ENCODE data around the gene SH2B2. TPM values are rescaled to one million over a fixed set of nuclear protein-coding genes. Genes with fewer than 3 reads are reported as not detected.
"Not testable (repeated sequence)": the region's sequence is repeated elsewhere in the genome, so short reads cannot be mapped to it uniquely, and the experiment has no call there.

SH2B2 gene
- polyA plus RNA-seq, 1 experiment: 0.52 TPM

- POLR2A ChIA-PET: no interaction called here
- H3K27me3 ChIP-seq (ENCODE audit: control insufficient read depth, insufficient read depth, low read length): peaks cover 10% of the 10 kb centered on the region
- no peak overlapping the region for H3K4me3 ChIP-seq (ENCODE audit: low read depth, low read length)
- no peak for DNase-seq (ENCODE audit: low read depth, low spot score)
- no peak overlapping the region for H3K27ac ChIP-seq (ENCODE audit: low read depth, low read length)
- TF ChIP-seq, protein P1, sequence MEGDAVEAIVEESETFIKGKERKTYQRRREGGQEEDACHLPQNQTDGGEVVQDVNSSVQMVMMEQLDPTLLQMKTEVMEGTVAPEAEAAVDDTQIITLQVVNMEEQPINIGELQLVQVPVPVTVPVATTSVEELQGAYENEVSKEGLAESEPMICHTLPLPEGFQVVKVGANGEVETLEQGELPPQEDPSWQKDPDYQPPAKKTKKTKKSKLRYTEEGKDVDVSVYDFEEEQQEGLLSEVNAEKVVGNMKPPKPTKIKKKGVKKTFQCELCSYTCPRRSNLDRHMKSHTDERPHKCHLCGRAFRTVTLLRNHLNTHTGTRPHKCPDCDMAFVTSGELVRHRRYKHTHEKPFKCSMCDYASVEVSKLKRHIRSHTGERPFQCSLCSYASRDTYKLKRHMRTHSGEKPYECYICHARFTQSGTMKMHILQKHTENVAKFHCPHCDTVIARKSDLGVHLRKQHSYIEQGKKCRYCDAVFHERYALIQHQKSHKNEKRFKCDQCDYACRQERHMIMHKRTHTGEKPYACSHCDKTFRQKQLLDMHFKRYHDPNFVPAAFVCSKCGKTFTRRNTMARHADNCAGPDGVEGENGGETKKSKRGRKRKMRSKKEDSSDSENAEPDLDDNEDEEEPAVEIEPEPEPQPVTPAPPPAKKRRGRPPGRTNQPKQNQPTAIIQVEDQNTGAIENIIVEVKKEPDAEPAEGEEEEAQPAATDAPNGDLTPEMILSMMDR (IDR thresholded peaks at IDR 0.05; ENCODE audit: low read depth, low read length): no peak
- CTCF ChIA-PET: interaction anchor here (0.5 to 0.9 kb wide), 2 partner anchors 145 to 165 kb away, joined by 5 to 6 read pairs; no protein-coding TSS in a partner anchor
- no peaks in the 10 kb centered on the region for H3K9me3 ChIP-seq (ENCODE audit: control insufficient read depth, insufficient read depth, low read length)
These were observed 14.1 kb downstream of the SH2B2 start for GRCh38 chr7:102300643-102301221.

DNA sequence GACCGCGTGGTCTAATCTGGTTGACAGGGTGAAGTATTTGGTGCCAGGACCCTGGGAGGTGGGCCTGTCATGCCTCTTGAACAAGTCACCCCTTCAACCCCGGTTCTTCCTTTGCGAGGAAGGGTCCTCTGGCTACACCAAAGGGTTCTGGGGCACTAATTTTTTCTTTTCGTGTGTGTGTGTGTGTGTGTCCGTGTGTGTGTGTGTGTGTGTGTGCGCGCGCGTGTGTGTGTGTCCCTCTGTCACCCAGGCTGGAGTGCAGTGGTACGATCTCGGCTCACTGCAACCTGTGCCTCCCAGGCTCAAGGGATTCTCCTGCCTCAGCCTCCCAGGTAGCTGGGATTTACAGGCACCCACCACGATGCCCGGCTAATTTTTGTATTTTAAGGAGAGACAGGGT is 14.7 kb downstream of the SH2B2 start:
- POLR2A ChIA-PET; DNase-seq (ENCODE audit: low read depth, low spot score); H3K4me3 ChIP-seq (ENCODE audit: low read depth, low read length); H3K27ac ChIP-seq (ENCODE audit: low read depth, low read length); H3K9me3 ChIP-seq (ENCODE audit: control insufficient read depth, insufficient read depth, low read length); H3K27me3 ChIP-seq (ENCODE audit: control insufficient read depth, insufficient read depth, low read length): not testable (repeated sequence)
- CTCF ChIA-PET: interaction anchor here (0.5 to 0.9 kb wide), 2 partner anchors 144 to 165 kb away, joined by 5 to 6 read pairs; no protein-coding TSS in a partner anchor

GRCh38 chr7:102302025-102302424 is 15.4 kb downstream of the SH2B2 start:
- ChIA-PET CTCF (no interaction called here), POLR2A (no interaction called here)
- Histone ChIP-seq H3K27me3 (ENCODE audit: control insufficient read depth, insufficient read depth, low read length) (peaks cover 10% of the 10 kb centered on the region), H3K9me3 (ENCODE audit: control insufficient read depth, insufficient read depth, low read length) (no peaks in the 10 kb centered on the region), H3K27ac (ENCODE audit: low read depth, low read length) (no peak overlapping the region), H3K4me3 (ENCODE audit: low read depth, low read length) (no peak overlapping the region)
- TF ChIP-seq, protein P1 (IDR thresholded peaks at IDR 0.05; ENCODE audit: low read depth, low read length): no peak
- DNase-seq (ENCODE audit: low read depth, low spot score): no peak

DNA sequence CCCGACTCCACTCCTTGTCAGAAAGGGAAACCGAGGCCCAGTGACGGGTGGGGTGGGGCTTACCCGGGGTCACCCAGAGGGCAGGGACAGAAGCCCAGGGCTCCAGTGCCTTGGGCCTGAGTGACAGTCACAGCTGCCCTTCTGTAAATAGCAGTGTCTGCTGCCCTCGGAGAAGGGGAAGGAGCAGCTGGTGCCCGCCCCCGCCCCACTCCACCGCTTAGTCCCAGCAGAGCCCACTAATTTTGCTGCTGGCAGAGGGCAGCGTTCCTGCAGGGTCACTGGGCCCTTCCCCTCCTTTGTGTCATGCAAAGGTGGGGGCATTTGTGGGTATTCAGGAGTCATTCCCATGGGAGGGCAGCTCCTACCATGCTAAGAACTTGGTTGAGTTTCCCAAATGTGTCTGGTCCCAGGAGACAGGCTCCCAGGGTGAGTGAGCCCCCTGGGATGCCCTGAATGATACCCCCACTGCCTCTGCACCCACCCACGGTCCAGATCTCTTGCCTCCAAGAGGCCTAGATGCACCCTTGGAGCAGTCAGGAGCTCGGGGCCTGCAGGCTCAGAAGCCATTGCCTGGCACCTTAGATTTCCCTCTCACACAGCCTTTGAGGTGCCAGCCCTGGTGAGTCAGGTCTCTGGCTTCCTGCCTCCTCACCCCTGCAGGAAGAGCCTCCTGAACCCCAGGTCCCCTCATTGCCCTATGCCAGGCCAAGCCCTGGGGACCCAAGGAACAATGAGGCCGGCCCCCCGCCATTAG is 17.2 kb downstream of the SH2B2 start:
- POLR2A ChIA-PET: no interaction called here
- no peak overlapping the region for H3K4me3 ChIP-seq (ENCODE audit: low read depth, low read length)
- no peak for DNase-seq (ENCODE audit: low read depth, low spot score)
- no peak overlapping the region for H3K27ac ChIP-seq (ENCODE audit: low read depth, low read length)
- H3K9me3 ChIP-seq (ENCODE audit: control insufficient read depth, insufficient read depth, low read length): no peaks in the 10 kb centered on the region
- CTCF ChIA-PET: no interaction called here
- peaks cover 7% of the 10 kb centered on the region for H3K27me3 ChIP-seq (ENCODE audit: control insufficient read depth, insufficient read depth, low read length)
- TF ChIP-seq, protein P1 (IDR thresholded peaks at IDR 0.05; ENCODE audit: low read depth, low read length): no peak

DNA sequence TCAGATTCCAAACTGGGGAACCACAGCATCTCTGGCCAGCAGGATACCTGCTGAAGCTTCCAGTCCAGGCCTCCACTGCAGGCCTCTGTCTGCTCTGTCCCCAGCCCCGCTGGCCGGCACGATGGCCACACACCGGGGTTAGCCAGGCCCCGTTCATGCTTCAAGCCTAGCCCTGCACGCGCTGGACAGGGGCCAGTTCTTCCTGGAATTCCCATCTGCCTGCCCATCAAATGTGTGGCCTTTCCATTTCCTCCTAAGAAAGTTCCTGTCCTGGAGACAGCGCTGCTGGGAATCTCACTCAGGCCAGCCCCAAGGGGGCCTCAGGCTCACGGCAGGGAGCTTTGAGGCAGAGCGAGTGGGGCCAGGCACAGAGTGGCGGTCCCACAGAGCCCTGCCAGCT is 18.0 kb downstream of the SH2B2 start:
- H3K27ac ChIP-seq (ENCODE audit: low read depth, low read length): no peak overlapping the region
- H3K27me3 ChIP-seq (ENCODE audit: control insufficient read depth, insufficient read depth, low read length): peaks cover 6% of the 10 kb centered on the region
- ChIA-PET CTCF (interaction anchor here (1.0 kb wide), 1 partner anchor 32 kb away, joined by 3 read pairs; no protein-coding TSS in a partner anchor), POLR2A (no interaction called here)
- TF ChIP-seq, protein P1 (IDR thresholded peaks at IDR 0.05; ENCODE audit: low read depth, low read length): no peak
- H3K9me3 ChIP-seq (ENCODE audit: control insufficient read depth, insufficient read depth, low read length): no peaks in the 10 kb centered on the region
- DNase-seq (ENCODE audit: low read depth, low spot score): no peak
- H3K4me3 ChIP-seq (ENCODE audit: low read depth, low read length): no peak overlapping the region

Data from AG04450 (cell line).